Neural progenitor cell (in vitro differentiated cells): Measurements from ENCODE around the gene THAP9.

Experiments
- CTCF ChIP-seq: fragments of 200-600 bp; sonication (generic); IDR thresholded peaks from 2 replicates; pipeline ENCODE4 v1.5.1; 2017; ENCODE audit warnings: antibody characterized with exemption, mild to moderate bottlenecking
- EZH2 ChIP-seq: fragments of 200-600 bp; sonication (generic); IDR thresholded peaks from 2 replicates; pipeline ENCODE4 v1.6.1; 2017; ENCODE audit warnings: antibody characterized with exemption, mild to moderate bottlenecking, moderate library complexity
- EZH2phosphoT487 ChIP-seq: fragments of 200-600 bp; sonication (generic); IDR thresholded peaks from 2 replicates; pipeline ENCODE4 v1.6.1; 2017; ENCODE audit warnings: antibody characterized with exemption

- no peak for TF ChIP-seq CTCF
- TF ChIP-seq EZH2, result no peak
- no peak for TF ChIP-seq EZH2phosphoT487
Observed at GRCh38 chr4:82969414-82969813, 68.9 kb downstream of the THAP9 start.
